HG03571 (cell line): ENCODE measurements around the gene PRKCH.

Source experiments
- ATAC-seq: cut with Tn5 transposase; IDR thresholded peaks from one replicate; pipeline ENCODE4 v1.9.1; 2021; ENCODE audit not compliant: unreplicated experiment

PRKCH gene

DNA sequence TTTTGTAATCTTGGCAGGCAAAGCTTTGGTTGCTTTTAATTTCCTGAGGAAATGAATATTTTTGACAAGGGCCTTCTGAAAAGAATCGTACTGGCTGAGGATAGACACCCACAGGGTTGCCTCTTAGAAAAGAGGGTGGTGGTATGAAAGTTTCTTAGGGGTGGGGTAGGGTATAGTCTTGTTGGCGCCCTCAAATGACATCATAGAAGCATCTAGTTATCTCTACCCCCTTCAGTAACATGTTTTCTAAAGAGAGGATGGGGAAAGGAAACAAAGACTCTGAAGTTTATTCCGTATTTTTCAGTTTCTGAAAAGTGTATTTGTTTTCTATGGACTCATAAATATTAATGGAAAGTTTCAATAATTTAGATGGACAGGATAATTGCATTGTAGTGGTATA lies 13.7 kb downstream of the PRKCH start:
- ATAC-seq = no peak

DNA sequence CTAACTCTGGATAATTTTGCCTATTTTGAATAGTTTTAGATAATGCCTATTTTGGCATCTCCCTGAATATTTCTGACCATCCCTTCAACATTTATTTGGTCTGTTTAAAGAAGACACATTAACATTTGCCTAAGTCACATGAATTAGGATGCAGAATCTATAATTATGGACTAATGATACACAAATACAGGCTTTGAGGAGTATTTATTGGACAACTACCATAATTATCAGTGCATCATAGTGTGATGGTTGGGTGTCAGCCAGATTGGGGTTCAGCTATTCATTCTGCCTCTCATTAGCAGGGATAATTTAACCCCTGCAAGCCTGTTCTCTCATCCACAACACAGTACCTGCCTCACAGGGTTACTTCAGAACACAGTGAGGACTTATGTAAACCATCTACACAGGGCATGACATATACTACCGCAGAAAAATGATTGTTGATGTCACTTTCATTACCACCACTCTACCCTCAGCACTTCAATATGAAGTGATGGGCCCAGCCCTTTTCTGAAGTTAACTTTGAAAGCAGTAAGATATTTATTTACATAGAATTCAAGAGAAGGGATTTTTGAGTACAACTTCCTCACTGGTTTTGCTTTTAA lies 14.4 kb downstream of the PRKCH start:
- ATAC-seq = no peak

DNA sequence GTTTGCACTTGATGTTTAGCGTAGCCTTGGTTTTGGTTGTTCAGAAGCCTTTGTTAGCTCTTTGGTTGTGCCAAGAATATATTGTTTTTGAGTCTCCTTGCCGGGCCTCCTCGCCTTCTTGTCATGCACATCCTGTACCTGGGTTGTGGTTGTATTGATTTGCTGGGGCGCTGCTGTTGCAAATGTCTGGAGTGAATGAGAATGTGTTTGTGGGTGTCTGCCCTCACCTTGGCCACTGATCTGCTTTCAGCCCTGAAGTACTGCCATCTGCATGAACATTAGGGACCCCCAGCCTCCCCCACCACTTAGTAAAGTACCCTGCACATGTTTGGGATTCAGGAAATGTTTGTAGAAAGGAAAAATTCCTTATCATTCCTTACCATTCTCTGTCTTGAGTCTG lies 16.5 kb downstream of the PRKCH start:
- no peak for ATAC-seq

DNA sequence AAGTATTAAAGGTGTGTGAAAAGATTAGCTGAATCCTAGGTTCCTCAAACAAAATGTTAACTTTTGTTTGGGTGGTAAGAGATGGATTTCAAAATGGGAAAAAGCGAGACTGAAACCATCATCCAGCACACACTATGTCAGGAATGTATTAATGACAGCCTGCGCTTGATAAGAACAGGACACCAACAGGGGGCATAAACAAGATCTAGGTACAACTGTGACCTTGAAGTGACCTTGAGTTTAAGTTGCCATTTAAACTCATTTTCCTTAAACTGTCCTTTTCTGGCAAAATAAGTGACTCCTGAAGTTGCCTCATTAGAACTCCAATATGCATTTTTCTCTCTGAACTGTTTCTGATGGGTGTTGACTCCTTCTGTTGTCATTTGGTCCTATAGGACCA lies 17.1 kb downstream of the PRKCH start:
- ATAC-seq = no peak

DNA sequence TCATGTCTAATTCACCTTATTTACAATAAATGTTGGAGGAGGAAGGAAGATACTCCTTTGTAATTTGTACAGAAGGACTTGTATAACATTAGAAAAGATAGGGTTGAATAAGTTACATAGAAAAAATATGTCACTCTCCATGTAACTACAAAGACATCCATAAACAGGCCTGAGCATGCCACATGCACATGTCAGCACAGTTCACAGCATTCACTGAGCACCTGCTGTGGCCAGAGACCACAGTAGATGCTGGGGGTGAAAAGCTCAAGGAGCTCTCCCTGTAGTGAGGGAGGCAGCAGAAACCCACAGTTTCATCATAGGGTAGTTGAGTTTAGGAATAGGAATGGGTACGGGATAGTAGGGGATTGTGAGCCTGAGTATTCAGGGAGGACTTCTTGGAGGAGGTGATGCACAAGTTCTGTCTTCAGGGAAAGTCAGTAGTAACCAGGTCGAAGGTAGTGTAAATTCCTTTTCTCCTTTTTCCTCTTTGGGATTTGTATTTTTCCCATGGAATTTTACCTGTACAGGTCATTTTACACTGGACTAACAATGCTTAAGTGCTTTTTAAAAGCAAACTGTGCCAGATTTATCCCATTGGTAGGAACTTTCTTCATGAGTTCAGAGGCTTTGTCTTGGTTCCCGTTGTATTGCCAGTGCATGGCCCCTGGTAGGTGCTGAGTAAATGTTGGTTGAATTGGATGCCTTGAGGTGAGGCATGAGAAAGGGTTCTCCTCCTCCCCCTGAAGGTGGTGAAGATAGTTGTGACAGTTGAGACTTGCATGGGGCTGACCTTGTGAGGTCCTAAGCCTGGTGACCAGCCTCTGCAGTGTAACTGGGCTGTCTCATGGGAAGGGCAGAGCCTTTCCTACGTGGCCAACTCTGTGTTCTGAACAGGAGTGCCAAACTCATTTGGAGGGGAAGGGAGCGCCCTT lies 20.2 kb downstream of the PRKCH start:
- no peak for ATAC-seq

DNA sequence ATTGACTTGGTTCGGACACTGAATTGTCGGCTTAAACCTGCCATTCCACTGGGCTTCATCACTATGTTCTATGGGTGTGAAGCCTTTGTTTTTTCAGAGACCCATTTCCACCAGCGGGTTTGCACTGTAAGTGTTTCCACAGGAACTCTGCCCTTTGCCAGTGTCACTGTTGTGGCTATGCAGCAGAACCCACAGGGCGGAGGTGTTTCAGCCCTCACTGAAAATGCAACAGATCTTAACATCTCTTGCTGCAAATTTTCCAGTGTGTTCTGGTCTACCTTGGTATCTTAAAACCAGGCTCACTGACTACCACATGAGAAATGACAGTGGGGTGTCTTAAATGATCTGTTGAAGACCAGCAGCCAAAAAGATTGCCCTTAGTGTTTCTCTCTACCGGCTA lies 21.1 kb downstream of the PRKCH start:
- no peak for ATAC-seq

DNA sequence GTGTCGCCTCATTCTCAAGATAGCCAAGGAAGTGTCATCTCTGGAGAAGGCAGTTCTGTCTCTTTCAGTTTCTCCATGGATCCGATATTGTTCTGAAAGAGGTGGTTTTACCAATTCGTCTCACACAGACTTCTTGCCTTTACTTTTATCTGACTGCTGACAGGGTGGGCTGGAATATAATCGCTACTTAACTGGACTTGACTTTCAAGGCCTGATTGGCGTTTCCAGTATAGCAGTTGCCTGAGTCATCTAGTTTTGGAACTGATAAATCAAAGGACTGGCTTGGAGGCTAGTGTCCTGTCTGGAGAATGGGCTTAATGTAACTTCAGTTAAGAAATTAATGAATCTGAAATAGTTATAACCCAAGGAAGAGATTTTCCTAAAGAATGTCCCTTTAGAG lies 21.6 kb downstream of the PRKCH start:
- ATAC-seq = no peak

DNA sequence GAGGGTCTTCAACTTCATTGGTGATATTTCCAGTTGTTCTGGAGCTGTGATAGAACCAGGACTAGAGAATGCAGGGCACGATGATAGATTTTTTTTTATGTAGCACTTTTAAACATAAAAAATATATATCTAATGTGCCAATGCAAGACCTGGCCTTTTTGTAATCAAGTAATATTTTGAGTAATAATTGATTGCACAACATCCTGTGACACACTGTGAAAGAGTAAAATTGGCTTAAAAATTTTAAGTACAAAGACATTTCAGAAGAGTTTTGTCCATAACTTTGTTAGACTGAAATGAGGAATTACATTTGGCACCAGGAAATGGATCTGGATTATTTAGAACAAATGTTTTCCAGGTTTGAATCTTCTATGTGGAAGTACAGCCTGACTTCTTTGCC lies 22.1 kb downstream of the PRKCH start:
- ATAC-seq = no peak

DNA sequence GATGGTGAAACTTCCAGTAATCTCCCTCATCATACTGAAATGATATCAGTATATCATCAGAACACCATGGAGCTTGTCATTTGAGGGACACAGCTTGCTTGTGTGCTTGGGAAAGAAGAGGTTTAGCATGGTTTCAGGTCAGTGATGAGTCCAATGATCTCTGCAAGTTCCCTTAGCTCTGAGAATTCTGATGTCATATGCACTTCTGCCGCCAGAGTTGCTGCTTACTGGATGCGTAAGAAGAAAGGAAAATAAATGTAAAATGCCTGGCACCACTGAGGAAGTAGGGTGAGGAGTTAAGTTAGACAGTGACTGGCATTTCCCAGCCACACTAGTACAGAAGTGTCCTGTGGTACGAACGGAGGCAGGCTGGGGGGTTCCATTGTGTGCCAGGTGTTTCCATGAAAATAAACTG lies 22.6 kb downstream of the PRKCH start:
- no peak for ATAC-seq

DNA sequence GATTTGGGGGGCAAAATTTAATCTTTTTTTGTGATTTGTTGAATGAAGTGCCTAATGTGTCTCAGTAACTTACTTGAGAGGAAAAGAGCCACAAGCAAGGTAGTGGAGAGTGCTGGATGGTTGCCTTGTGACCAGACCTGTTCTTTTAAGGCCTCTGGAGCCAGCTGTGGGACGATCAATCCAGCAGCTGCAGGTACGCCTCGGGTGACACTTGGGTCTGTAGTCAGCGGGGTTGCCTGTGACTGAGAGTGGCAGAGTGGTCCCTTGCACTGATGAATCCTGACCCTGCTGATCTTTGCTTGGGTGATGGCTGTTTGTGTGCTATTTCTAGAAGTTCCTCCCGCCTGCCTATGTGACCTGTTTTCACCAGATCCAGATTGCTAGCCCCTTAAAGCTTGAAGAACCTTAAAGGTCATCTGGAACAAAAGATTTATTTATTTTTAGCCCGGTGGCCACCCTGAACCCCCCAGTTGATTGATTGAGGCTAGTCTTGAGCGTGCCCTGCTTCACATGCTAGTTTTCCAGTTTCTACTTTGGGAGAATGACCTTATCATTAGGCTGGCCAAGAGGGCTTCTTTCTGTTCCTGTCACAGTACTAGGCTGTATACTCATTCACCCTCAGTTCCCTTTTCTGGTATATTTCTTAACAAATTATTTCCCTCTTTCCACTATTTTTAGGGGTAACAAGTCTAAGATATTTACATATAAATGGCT lies 23.2 kb downstream of the PRKCH start:
- ATAC-seq = no peak

DNA sequence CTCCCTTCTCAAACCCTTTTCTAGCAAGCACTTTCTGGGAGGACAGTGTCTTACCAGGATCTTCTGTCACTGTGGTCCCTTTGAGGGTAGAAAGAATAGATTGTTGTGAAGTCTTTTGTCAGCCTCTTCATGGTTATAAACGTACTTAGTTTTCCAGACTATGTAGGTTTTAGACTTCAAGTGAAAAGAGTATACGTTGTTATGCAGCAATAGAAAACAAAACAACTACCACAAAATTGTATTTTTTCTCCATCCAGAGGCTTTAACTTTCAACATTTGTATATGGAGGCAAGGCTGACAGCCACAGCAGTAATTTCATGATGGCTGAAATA lies 23.7 kb downstream of the PRKCH start:
- ATAC-seq = no peak

DNA sequence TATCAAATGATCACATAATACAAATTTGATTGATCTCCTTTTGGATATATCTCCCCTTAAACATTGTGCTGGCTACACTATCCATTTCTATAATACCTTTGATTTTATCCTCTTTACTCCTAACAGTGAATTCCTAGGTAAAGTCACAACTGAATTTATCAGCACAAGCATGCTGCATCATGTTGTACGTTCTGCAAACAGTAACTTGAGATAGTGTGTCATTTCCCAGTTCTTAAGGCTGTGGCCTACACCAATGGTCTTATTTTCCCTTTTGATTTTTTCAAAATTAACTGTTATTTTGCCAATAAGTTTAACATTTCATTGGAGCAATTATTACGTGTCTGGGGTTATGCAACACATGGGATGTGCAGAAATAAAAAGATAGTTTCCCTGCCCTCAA lies 24.8 kb downstream of the PRKCH start:
- ATAC-seq = no peak

DNA sequence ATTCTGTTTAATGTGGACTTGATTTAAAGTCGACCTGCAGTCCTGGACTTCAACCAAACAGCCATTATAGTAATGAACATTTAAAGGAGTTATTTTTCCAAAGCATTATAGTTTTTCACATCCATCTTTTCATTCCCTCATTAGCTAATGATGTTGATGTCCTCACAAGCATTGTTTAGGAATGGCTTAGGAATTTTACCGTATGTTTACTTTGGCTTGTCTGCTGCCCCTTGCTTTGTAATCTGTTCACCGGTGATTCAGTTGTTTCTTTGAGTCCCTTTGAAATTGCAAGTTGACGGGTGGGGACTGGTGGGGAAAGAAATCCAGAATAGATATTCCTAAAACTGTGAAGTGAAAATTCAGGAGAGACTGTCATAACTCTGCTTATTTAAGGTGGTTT lies 25.4 kb downstream of the PRKCH start:
- ATAC-seq = no peak

DNA sequence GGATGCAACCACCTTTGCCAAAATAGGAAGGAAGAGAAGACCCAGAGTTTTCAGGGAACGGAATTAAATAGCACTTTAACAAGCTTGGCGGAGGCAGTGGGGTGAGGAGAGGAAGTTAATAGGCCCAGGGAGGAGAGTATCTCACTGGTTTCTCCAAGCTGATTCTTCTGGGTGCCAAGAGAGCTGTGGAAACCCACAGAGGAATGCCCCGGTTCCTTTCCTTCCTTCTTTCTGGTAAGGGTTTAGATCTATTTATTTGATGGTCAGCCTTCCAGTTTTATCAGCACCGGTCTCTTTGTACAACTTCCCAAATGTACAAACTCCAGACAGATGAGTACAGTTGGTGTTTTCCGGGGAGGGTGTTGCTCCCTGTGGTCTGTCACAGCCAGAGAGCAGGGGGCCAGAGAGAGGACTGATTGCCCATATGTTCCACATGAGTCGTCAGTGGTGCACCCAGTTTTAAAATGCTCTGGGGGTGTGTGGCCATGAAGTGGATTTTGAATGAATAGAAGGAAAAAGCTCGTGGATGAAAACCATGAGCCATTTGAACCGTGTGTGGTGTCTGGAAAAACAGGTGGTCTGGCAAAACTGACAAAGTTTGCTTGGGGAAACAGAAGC lies 26.6 kb downstream of the PRKCH start:
- no peak for ATAC-seq

DNA sequence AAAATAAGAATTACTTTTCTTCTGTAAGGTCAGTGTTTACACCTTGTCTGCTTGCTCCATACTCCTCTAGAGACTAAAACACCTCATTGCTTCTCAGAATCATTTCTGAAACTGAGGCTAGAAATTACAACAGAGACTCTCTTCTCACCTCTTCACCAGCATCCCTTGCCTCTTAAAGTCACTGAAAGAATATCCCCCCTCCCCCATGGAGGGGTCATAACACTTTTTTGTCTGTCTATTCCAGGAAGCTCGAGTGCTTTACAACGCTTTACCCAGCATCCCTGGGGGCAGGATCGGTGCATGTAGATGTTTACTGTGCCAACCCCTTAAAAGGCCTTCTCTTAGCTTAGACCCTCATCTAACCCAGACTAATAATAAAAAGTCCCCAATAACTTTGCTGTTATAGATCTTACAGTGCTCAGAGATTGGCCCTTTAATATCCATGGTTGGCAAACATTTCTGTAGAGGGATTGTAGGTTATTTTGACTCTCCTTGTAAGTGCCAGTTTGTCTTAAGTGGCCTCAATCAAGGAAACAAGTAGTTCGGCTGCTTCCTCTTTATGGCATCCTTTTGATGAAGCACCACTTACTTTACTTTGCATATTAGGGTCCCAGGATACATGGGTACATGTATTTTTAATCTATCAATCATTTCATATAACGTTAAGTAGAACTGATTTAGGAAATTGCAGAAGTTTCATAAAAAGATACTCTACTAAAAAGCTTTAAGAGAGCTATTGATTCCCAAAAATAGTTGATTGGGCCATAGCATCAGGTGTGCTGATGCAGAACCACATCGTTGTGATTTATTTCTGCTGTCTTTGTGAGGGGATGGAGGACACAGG lies 29.3 kb downstream of the PRKCH start:
- ATAC-seq = no peak

DNA sequence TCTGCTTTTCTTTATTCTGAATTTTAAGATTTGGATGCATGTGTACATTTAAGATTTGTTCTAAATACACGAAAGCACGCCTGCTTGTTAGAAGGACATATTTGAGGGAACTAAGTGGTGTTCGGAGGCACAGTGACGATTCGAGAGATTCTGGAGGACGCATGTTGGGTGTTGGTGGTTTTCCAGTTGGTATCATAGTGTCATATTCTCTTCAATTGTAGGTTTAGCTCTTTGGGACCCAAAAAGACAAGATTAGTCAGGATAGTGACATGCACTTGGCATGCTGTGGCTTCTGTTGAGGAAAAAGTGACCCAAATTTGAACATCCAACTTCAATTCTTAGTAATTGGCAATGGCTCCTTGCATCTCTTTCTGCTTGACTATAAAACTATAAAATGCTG lies 30.1 kb downstream of the PRKCH start:
- ATAC-seq = no peak

DNA sequence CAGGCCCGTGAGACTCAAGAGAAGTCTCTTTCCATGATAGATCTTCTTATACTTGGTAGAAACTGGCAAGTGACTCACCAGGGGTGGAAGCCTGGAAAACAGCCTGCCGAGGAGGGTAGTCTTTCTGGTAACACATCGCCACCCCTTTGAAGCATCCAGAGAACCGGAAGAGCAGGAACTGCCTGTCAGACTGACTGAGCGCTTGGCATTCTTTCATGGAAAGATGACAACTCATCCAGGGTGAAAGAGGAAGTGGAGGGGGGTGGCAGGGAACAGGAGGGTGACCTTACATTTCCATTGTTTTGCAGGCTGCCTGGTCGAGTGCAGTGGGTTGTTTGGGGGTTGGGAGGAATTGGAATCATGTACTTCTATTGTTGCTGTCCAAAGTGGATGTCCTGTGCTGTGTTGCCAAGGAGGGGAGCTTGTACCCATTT lies 34.5 kb downstream of the PRKCH start:
- no peak for ATAC-seq

DNA sequence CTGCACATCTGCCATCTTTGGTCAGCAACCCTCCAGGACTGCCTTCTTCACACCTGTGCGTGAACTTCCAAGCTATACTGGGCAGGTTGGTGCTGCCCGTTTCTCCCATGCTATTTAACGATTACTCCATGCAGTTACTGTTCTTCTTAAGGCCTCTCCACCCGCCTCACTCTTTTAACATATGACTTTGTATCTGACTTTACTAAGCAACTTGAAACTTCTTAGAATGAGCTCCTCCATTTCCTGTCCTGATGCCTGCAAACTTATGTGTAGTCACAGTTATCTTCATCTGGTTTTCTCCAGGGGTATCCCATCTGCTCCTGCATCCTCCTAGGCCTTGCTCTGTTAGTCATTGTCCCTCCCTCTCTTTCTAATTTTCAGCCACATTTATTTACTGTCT lies 35.7 kb downstream of the PRKCH start:
- ATAC-seq = no peak

DNA sequence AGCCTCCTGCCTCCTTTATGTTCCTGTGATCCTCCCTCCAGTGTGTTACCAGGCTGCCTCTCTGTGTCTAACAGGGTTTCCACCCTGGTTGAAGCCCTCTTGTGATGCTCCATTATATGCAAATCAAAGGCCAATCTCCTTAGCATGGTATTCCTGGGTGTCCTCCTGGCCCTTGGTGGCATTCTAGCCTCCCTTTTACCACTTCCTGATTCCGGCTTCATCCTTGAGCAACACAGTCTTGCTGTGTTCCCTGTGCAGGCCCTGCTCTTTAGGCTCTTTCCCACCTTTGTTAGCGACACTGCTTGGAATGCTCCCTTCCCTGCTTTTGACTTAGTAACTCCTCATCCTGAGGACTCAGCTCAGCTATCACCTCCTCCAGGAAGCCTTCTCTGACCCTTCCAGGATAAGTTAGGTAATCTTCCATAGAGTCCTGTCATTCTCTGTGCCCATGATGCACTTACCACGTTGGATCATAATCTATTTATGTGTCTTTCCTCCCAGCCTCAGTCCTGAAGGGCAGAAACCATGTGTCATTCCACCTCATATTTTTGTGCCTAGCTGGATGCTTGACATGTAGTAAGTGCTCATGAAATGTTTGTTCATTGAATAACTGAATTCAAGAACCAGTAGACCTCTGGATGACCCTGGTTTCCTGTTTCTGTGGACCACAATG lies 37.3 kb downstream of the PRKCH start:
- ATAC-seq = no peak
